Parathyroid adenoma (tissue), 2 donors: ENCODE measurements around the gene BOLL.
"Not testable (repeated sequence)": the region's sequence is repeated elsewhere in the genome, so short reads cannot be mapped to it uniquely, and the experiment has no call there.

Experiments used
- H2AFZ ChIP-seq: fragments of 300-600 bp; sonication (generic); one replicate; pipeline ENCODE4 v1.7.0; 2017; ENCODE audit warnings: antibody characterized with exemption, mild to moderate bottlenecking
- H3K27ac ChIP-seq: fragments of 300-600 bp; sonication (generic); one replicate; pipeline ENCODE4 v1.7.0; 2017
- H3K27me3 ChIP-seq: fragments of 300-600 bp; sonication (generic); one replicate; pipeline ENCODE4 v1.7.0; 2017; ENCODE audit warnings: low read length; ENCODE audit not compliant: control insufficient read depth, insufficient read depth
- H3K36me3 ChIP-seq: fragments of 300-600 bp; sonication (generic); one replicate; pipeline ENCODE4 v1.7.0; 2017; ENCODE audit warnings: low read length; ENCODE audit not compliant: control insufficient read depth, insufficient read depth
- H3K4me1 ChIP-seq: fragments of 300-600 bp; sonication (generic); one replicate; pipeline ENCODE4 v1.7.0; 2017; ENCODE audit warnings: control low read depth
- H3K4me2 ChIP-seq: fragments of 300-600 bp; sonication (generic); one replicate; pipeline ENCODE4 v1.7.0; 2017; ENCODE audit warnings: low read length
- H3K4me3 ChIP-seq: fragments of 300-600 bp; sonication (generic); one replicate; pipeline ENCODE4 v1.7.0; 2017; ENCODE audit warnings: low read depth, low read length
- H3K79me2 ChIP-seq: fragments of 300-600 bp; sonication (generic); one replicate; pipeline ENCODE4 v1.7.0; 2017; ENCODE audit warnings: control low read depth
- H3K9ac ChIP-seq: fragments of 300-600 bp; sonication (generic); one replicate; pipeline ENCODE4 v1.7.0; 2017; ENCODE audit warnings: mild to moderate bottlenecking
- H3K9me3 ChIP-seq: fragments of 300-600 bp; sonication (generic); one replicate; pipeline ENCODE4 v1.7.0; 2017; ENCODE audit warnings: low read length; ENCODE audit not compliant: control insufficient read depth
- TF ChIP-seq, protein P1 (sequence below): fragments of 300-600 bp; sonication (generic); IDR thresholded peaks from one replicate; pipeline ENCODE4 v1.7.0; 2017; ENCODE audit warnings: antibody characterized with exemption, mild to moderate bottlenecking
- donor health status: primary hyperparathyroidism.

The BOLL gene

GRCh38 chr2:197740200-197740599, 44.9 kb downstream of the BOLL start:
- Histone ChIP-seq H3K27me3 (no peaks in the 10 kb centered on the region), H3K4me1 (no peaks in the 10 kb centered on the region), H3K4me2 (no peak overlapping the region), H3K79me2 (no peaks in the 10 kb centered on the region), H3K36me3 (no peaks in the 10 kb centered on the region), H3K9me3 (no peaks in the 10 kb centered on the region), H3K4me3 (no peak overlapping the region), H2AFZ (no peak overlapping the region), H3K27ac (no peak overlapping the region), H3K9ac (no peak overlapping the region)
- TF ChIP-seq, protein P1, sequence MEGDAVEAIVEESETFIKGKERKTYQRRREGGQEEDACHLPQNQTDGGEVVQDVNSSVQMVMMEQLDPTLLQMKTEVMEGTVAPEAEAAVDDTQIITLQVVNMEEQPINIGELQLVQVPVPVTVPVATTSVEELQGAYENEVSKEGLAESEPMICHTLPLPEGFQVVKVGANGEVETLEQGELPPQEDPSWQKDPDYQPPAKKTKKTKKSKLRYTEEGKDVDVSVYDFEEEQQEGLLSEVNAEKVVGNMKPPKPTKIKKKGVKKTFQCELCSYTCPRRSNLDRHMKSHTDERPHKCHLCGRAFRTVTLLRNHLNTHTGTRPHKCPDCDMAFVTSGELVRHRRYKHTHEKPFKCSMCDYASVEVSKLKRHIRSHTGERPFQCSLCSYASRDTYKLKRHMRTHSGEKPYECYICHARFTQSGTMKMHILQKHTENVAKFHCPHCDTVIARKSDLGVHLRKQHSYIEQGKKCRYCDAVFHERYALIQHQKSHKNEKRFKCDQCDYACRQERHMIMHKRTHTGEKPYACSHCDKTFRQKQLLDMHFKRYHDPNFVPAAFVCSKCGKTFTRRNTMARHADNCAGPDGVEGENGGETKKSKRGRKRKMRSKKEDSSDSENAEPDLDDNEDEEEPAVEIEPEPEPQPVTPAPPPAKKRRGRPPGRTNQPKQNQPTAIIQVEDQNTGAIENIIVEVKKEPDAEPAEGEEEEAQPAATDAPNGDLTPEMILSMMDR = no peak

DNA sequence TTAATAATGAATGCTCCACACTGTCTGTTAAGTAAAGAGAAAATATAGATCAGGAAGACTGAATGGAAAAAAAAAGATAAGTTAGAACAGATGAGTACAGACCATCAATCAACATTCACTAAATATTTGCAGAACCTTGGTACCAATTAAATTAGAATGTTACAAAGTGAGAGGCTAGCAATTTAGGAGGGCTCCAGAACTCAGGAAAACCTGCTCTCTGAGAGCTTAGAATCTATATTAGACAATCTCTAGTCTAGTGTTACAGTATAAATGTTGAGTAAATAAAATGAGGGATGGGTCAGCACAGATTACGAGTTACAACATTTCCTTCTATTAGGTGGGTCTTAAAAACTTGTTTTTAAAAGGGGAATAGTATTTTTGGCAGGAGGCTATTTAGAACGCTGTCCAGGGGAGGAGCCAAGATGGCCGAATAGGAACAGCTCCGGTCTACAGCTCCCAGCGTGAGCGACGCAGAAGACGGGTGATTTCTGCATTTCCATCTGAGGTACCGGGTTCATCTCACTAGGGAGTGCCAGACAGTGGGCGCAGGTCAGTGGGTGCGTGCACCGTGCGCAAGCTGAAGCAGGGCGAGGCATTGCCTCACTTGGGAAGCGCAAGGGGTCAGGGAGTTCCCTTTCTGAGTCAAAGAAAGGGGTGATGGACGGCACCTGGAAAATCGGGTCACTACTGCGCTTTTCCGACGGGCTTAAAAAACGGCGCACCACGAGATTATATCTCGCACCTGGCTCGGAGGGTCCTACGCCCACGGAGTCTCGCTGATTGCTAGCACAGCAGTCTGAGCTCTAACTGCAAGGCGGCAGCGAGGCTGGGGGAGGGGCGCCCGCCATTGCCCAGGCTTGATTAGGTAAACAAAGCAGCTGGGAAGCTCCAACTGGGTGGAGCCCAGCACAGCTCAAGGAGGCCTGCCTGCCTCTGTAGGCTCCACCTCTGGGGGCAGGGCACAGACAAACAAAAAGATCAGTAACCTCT, 56.3 kb downstream of the BOLL start:
- not testable (repeated sequence) for H3K36me3 ChIP-seq, H3K4me1 ChIP-seq, H2AFZ ChIP-seq, H3K9me3 ChIP-seq, H3K27me3 ChIP-seq, H3K79me2 ChIP-seq, H3K27ac ChIP-seq, H3K4me2 ChIP-seq, H3K4me3 ChIP-seq, H3K9ac ChIP-seq

- Histone ChIP-seq H3K4me1 (no peaks in the 10 kb centered on the region), H2AFZ (no peak overlapping the region), H3K27me3 (no peaks in the 10 kb centered on the region), H3K36me3 (no peaks in the 10 kb centered on the region), H3K9ac (no peak overlapping the region), H3K9me3 (no peaks in the 10 kb centered on the region), H3K4me2 (no peak overlapping the region), H3K79me2 (no peaks in the 10 kb centered on the region), H3K27ac (no peak overlapping the region), H3K4me3 (no peak overlapping the region)
- TF ChIP-seq, protein P1 = no peak
These were observed 58.1 kb downstream of the BOLL start for GRCh38 chr2:197727011-197727410.

DNA sequence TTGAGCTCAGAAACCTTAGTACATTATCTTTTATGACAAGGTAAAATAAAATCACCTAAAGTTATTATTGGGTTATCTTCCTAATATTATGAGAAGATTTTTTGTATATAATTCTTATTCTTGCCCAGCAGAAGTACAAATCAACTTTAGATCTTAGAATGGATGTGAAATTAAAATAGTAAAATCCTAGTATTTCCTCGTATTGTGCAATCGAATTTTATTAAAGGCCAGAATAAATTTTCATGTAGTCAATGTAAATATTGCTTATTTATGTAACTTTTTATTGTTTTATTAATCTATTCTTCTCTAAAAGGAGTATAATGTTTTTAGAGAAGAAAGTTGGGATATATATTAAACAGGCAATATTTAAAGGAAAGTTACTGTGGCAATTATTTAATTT, 67.3 kb downstream of the BOLL start:
- Histone ChIP-seq H3K4me2 (no peak overlapping the region), H3K27me3 (no peaks in the 10 kb centered on the region), H3K9ac (no peak overlapping the region), H3K4me1 (no peaks in the 10 kb centered on the region), H3K27ac (no peak overlapping the region), H3K36me3 (no peaks in the 10 kb centered on the region), H2AFZ (no peak overlapping the region), H3K4me3 (no peak overlapping the region), H3K9me3 (no peaks in the 10 kb centered on the region), H3K79me2 (no peaks in the 10 kb centered on the region)
- TF ChIP-seq, protein P1 = no peak

- H3K9me3 ChIP-seq = no peaks in the 10 kb centered on the region
- TF ChIP-seq, protein P1 = no peak
- no peak overlapping the region for H2AFZ ChIP-seq
- H3K27me3 ChIP-seq = no peaks in the 10 kb centered on the region
- peaks cover 6% of the 10 kb centered on the region for H3K4me1 ChIP-seq
- H3K36me3 ChIP-seq = no peaks in the 10 kb centered on the region
- no peak overlapping the region for H3K27ac ChIP-seq
- H3K79me2 ChIP-seq = peaks cover 5% of the 10 kb centered on the region
- H3K4me3 ChIP-seq = no peak overlapping the region
- H3K9ac ChIP-seq = no peak overlapping the region
- no peak overlapping the region for H3K4me2 ChIP-seq
These were observed 71.8 kb downstream of the BOLL start for GRCh38 chr2:197713271-197713670.
